NB4 (cell line): ENCODE data around the gene SPATA22.

Source experiments
- DNase-seq: peaks from one replicate; pipeline ENCODE4 v3.0.0; 2010; ENCODE audit warnings: low read depth
- H3K4me3 ChIP-seq: one replicate; pipeline ENCODE4 v1.5.1; 2011; ENCODE audit warnings: mild to moderate bottlenecking, low read depth, low read length, moderate library complexity
- MYC ChIP-seq: IDR thresholded peaks from 2 replicates; pipeline ENCODE4 v1.6.1; 2011; ENCODE audit warnings: low read depth, low read length
- POLR2A ChIP-seq: IDR thresholded peaks from 2 replicates; pipeline ENCODE4 v1.6.1; 2011; ENCODE audit warnings: mild to moderate bottlenecking; ENCODE audit not compliant: insufficient read length; ENCODE audit errors: extremely low read depth
- TF ChIP-seq, protein P1 (sequence below): IDR thresholded peaks from one replicate; pipeline ENCODE4 v1.5.1; 2012; ENCODE audit warnings: low read depth, low read length
- TF ChIP-seq, protein P2 (sequence below): IDR thresholded peaks from 2 replicates; pipeline ENCODE4 v1.6.1; 2011; ENCODE audit warnings: low read depth, low read length

The SPATA22 gene

DNA sequence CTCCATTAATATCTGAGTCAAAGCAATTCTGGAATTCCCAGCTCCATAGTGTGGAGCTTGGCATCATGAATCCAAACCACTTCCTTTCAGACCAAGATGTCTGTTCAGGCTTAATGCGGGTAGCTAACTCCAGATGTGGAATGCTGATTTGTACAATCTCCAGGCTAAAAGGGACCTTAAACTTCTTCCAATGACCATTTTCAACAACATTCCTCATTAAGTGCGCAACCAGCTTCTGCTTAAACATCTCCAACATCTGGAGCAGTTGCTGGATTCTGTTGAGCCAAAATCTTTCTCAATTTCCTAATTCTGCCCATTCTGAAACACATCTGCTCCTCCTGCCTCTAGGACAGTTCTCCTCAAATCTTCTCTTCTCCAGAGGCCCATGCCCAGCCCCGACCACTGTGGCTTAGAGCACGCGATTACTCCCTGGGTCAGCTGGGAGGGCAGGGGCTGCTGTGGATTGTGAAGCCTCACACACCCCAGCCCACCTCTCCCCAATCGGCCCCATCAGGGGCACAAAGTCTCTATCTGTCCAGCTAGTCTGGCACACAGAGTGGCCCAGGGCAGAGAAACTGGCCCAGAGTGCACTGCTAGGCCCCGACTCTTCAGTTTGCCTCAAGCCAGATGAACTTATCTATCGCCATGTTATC lies 40.4 kb upstream of the SPATA22 start:
- H3K4me3 ChIP-seq: no peak overlapping the region
- no peak for TF ChIP-seq POLR2A
- TF ChIP-seq MYC: no peak
- TF ChIP-seq, protein P1, sequence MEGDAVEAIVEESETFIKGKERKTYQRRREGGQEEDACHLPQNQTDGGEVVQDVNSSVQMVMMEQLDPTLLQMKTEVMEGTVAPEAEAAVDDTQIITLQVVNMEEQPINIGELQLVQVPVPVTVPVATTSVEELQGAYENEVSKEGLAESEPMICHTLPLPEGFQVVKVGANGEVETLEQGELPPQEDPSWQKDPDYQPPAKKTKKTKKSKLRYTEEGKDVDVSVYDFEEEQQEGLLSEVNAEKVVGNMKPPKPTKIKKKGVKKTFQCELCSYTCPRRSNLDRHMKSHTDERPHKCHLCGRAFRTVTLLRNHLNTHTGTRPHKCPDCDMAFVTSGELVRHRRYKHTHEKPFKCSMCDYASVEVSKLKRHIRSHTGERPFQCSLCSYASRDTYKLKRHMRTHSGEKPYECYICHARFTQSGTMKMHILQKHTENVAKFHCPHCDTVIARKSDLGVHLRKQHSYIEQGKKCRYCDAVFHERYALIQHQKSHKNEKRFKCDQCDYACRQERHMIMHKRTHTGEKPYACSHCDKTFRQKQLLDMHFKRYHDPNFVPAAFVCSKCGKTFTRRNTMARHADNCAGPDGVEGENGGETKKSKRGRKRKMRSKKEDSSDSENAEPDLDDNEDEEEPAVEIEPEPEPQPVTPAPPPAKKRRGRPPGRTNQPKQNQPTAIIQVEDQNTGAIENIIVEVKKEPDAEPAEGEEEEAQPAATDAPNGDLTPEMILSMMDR: no peak
- TF ChIP-seq, protein P2, sequence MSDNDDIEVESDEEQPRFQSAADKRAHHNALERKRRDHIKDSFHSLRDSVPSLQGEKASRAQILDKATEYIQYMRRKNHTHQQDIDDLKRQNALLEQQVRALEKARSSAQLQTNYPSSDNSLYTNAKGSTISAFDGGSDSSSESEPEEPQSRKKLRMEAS: no peak
- no peak for DNase-seq

DNA sequence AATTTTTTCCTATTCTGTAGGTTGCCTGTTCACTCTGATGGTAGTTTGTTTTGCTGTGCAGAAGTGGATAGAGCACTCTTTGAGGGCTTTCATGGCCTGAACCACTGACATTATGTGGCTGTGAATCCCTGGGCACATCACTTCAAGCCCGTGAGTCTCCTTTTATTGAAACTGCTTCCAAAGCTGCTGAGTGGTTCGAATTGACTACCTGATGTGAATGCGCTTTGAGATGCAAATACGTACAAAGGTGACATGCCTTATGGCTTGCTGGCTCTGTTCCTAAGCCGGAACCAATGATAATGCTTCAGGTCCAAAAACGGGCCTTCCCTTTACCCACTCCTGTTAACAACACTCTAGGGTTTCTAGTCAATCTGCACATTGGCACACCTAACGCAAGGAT lies 38.5 kb upstream of the SPATA22 start:
- TF ChIP-seq POLR2A (no peak), MYC (no peak)
- TF ChIP-seq, protein P2: no peak
- TF ChIP-seq, protein P1: no peak
- no peak for DNase-seq
- no peak overlapping the region for H3K4me3 ChIP-seq

DNA sequence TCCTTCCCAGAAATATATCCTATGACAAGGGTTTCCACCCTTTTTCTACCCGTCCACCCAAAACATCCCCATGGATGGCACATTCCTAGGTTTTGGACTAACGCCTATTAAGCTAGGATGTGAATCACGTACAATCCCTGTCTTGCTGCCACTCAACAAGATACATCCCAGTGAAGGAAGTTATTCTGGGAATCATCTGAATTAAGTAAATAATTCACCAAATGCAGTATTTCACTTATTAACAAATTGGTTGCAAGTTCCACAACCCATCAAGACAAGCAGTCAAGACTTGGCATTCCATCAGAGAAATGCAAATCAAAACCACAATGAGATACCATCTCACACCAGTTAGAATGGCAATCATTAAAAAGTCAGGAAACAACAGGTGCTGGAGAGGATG lies 36.2 kb upstream of the SPATA22 start:
- no peak overlapping the region for H3K4me3 ChIP-seq
- no peak for DNase-seq
- TF ChIP-seq, protein P2: no peak
- TF ChIP-seq, protein P1: no peak
- TF ChIP-seq POLR2A: no peak
- TF ChIP-seq MYC: no peak

DNA sequence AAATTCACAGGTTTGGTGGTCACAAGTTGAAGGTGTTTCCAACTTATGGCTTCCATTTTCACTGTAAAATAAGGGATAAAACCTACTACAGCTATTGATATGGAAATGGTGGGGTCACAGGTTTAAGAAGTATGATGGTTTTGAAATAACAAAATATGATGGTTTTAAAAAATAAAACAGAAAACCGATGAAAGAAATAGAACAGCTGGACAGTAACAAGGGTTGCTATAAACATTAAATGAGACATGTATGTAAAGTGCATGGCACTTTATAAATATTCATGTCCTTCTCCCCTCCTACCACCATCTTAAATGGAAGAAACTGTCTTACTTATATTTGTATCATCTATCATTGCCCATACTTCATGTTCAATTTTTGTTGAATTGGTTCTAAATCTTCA lies 35.5 kb upstream of the SPATA22 start:
- no peak for DNase-seq
- TF ChIP-seq, protein P2: no peak
- no peak for TF ChIP-seq MYC
- H3K4me3 ChIP-seq: no peak overlapping the region

DNA sequence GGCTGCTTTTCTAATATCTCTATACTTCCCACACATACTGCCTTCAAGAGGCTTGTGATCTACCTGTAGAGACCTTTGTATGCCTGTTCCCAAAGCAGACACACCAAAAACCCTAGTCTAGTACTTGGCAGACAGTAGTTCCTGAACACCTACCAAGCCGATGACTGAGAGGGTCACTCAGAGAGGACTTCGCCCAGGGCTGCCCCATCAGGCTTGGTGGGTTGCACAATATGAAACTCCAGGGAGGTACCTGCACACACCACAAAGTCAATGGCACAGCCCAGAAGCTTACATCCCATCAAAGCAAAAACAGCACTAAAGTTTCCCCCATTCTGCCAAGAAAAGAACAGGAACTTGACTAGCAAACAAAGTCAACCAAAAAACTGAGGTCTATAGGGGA lies 34.4 kb upstream of the SPATA22 start:
- no peak overlapping the region for H3K4me3 ChIP-seq
- TF ChIP-seq POLR2A (no peak), MYC (no peak)
- TF ChIP-seq, protein P2: no peak
- TF ChIP-seq, protein P1: no peak
- DNase-seq: no peak

DNA sequence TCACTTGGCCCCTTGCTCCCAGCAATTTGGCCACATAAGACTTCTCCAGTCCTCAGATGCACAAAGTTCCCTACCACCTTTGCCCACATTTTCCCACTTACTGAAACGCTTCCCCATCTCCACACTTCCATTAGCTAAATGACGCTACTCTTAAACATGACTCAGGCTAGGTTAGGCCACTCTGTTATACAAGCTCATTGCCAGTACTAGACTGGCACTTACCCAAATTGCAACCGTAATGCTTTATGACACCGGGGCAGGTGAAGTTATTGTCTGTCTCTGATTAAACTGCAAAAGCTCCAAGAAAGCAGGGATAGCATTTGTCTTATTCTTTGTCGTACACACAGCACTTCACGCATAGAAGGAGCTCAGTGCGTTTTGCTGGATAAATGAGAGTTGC lies 33.4 kb upstream of the SPATA22 start:
- no peak overlapping the region for H3K4me3 ChIP-seq
- DNase-seq: no peak
- TF ChIP-seq, protein P1: no peak
- TF ChIP-seq MYC (no peak), POLR2A (no peak)
- TF ChIP-seq, protein P2: no peak
